Measurements from ENCODE around the gene RIF1.

Gene RIF1

DNA sequence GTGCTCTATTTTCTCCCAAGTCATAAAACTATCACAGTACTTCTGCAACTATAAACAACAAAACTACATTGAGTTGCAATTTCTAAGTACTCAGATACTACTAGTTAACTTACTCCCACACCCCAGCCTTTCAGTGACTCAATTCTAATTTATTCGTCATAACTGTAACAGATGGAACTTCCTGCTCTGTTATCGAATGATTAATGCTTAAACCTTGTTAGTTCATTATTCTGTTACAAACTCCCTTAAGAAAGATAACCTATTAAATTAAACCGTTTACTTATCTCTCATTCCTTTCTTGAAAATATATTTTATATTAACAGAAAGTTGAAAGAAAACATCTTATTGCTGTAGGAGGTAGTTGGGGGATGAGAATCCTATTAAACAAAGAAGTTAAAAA lies 35.3 kb upstream of the RIF1 start:
- TF ChIP-seq TAF1 (IDR thresholded peaks at IDR 0.05; ENCODE audit: borderline replicate concordance, insufficient read depth, low read length) (no peak), POLR2AphosphoS5 (IDR thresholded peaks at IDR 0.05; ENCODE audit: low read depth, low read length) (no peak), SIN3A (IDR thresholded peaks at IDR 0.05; ENCODE audit: borderline replicate concordance, insufficient read depth, low read length) (no peak), FOXP2 (optimal IDR thresholded peaks at IDR 0.05; ENCODE audit: borderline replicate concordance, extremely low read depth, extremely low read length, insufficient read depth) (no peak)
- TF ChIP-seq, protein P1, sequence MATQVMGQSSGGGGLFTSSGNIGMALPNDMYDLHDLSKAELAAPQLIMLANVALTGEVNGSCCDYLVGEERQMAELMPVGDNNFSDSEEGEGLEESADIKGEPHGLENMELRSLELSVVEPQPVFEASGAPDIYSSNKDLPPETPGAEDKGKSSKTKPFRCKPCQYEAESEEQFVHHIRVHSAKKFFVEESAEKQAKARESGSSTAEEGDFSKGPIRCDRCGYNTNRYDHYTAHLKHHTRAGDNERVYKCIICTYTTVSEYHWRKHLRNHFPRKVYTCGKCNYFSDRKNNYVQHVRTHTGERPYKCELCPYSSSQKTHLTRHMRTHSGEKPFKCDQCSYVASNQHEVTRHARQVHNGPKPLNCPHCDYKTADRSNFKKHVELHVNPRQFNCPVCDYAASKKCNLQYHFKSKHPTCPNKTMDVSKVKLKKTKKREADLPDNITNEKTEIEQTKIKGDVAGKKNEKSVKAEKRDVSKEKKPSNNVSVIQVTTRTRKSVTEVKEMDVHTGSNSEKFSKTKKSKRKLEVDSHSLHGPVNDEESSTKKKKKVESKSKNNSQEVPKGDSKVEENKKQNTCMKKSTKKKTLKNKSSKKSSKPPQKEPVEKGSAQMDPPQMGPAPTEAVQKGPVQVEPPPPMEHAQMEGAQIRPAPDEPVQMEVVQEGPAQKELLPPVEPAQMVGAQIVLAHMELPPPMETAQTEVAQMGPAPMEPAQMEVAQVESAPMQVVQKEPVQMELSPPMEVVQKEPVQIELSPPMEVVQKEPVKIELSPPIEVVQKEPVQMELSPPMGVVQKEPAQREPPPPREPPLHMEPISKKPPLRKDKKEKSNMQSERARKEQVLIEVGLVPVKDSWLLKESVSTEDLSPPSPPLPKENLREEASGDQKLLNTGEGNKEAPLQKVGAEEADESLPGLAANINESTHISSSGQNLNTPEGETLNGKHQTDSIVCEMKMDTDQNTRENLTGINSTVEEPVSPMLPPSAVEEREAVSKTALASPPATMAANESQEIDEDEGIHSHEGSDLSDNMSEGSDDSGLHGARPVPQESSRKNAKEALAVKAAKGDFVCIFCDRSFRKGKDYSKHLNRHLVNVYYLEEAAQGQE (IDR thresholded peaks at IDR 0.05; ENCODE audit: insufficient read depth in 1 of 2, low read depth in 2 of 2, low read length in 2 of 2), result no peak

DNA sequence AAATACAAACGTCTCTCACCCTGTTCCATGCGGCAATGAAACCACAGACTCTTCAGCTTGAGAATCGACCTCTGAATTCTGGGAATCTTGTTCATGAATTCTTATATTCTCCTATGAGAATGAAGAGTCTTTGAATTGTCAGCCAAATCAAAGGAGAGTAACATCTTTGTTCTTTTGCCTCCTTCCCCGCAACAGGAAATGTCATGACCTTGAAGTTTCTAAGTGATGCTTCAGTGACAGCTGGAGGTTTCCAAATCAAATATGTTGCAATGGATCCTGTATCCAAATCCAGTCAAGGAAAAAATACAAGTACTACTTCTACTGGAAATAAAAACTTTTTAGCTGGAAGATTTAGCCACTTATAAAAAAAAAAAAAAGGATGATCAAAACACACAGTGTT lies 30.5 kb upstream of the RIF1 start:
- no peak for TF ChIP-seq FOXP2 (optimal IDR thresholded peaks at IDR 0.05; ENCODE audit: borderline replicate concordance, extremely low read depth, extremely low read length, insufficient read depth)

DNA sequence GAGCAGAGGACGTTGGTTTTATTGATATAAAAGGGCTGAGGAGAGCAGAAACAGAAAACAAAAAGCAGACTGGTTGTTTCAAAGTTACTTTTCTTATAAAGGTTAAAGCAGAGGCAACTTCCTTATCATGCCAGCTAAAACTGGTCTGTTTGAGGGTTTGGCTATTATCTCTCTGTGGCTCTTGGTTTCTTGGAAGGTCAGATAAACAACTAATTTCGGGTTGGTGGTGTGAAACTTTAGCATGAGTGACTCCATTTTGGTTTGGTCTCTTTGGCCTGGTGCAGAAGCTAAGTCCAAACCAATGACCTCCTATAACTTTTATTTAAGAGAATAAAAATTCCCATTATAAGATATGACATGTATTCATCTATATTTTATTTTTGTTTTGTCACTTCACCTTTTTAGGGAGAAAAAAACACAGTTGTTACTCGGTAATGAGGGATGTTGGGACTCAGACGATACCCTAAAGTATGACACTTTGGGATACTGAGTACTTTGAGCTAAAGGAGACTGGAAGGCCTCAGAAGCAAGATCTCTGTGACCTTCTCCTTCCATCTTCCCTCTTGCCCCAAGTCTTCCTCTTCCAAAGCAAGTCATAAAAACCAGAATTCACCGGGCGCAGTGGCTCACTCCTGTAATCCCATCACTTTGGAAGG lies 29.0 kb upstream of the RIF1 start:
- TF ChIP-seq FOXP2 (optimal IDR thresholded peaks at IDR 0.05; ENCODE audit: borderline replicate concordance, extremely low read depth, extremely low read length, insufficient read depth), result no peak
- TF ChIP-seq SIN3A (IDR thresholded peaks at IDR 0.05; ENCODE audit: borderline replicate concordance, insufficient read depth, low read length), result no peak
- no peak for TF ChIP-seq TAF1 (IDR thresholded peaks at IDR 0.05; ENCODE audit: borderline replicate concordance, insufficient read depth, low read length)
- no peak for TF ChIP-seq POLR2AphosphoS5 (IDR thresholded peaks at IDR 0.05; ENCODE audit: low read depth, low read length)
- TF ChIP-seq, protein P1 (IDR thresholded peaks at IDR 0.05; ENCODE audit: insufficient read depth in 1 of 2, low read depth in 2 of 2, low read length in 2 of 2), result no peak

DNA sequence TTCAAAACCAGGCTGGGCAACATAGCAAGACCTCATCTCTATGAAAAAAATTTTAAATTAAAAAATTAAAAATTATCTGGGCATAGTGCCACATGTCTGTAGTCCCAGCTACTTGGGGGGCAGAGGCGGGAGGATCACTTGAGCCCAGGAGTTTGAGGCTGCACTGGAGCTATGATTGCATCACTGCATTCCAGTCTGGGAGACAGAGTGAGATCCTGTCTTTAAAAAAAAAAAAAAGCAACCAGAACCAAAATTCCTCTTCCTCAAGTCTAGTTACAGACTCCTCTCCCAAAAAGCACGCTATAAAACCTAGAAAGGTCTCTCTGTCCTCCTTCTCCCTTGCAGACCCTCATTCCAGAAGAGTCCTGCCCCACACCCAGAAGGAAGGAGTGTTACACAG lies 28.4 kb upstream of the RIF1 start:
- TF ChIP-seq TAF1 (IDR thresholded peaks at IDR 0.05; ENCODE audit: borderline replicate concordance, insufficient read depth, low read length) (no peak), SIN3A (IDR thresholded peaks at IDR 0.05; ENCODE audit: borderline replicate concordance, insufficient read depth, low read length) (no peak), FOXP2 (optimal IDR thresholded peaks at IDR 0.05; ENCODE audit: borderline replicate concordance, extremely low read depth, extremely low read length, insufficient read depth) (no peak), POLR2AphosphoS5 (IDR thresholded peaks at IDR 0.05; ENCODE audit: low read depth, low read length) (no peak)
- TF ChIP-seq, protein P1 (IDR thresholded peaks at IDR 0.05; ENCODE audit: insufficient read depth in 1 of 2, low read depth in 2 of 2, low read length in 2 of 2), result no peak

DNA sequence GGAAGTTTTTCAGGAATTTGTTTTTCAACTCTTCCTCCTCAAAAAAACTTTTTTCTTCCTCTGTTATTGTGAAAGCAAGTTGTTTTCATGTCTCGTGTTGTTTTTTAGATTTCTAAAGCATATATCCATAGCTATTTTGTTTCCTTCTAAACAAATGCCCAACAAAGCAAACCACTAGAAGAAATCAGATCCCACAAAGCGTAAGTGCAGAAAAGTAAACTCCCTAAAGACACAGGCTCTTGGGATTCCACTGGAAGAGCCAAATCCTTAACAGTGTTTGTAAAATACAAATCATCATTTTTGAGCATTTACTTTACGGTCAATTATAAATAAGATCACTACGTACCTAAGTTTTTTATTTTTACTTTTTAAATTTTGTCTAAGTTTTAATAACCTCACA lies 21.7 kb upstream of the RIF1 start:
- no peak for TF ChIP-seq TAF1 (IDR thresholded peaks at IDR 0.05; ENCODE audit: borderline replicate concordance, insufficient read depth, low read length)
- TF ChIP-seq SIN3A (IDR thresholded peaks at IDR 0.05; ENCODE audit: borderline replicate concordance, insufficient read depth, low read length), result no peak
- TF ChIP-seq FOXP2 (optimal IDR thresholded peaks at IDR 0.05; ENCODE audit: borderline replicate concordance, extremely low read depth, extremely low read length, insufficient read depth), result no peak
- no peak for TF ChIP-seq POLR2AphosphoS5 (IDR thresholded peaks at IDR 0.05; ENCODE audit: low read depth, low read length)
- TF ChIP-seq, protein P1 (IDR thresholded peaks at IDR 0.05; ENCODE audit: insufficient read depth in 1 of 2, low read depth in 2 of 2, low read length in 2 of 2), result no peak

Measured in PFSK-1 (cell line).